Neural cell (in vitro differentiated cells): ENCODE results near the gene GTPBP6. TPM values are rescaled to one million over a fixed set of nuclear protein-coding genes. Genes with fewer than 3 reads are reported as not detected.

Experiments used
- H2AFZ ChIP-seq: fragments of 200-600, 300-800 bp; sonication (generic), shearing (Covaris generic); 2 replicates; pipeline ENCODE4 v1.6.0; 2014; ENCODE audit warnings: low read depth, mild to moderate bottlenecking, antibody characterized with exemption, low read length, moderate library complexity
- H3F3A ChIP-seq: fragments of 200-600 bp; shearing (Covaris generic); 2 replicates; pipeline ENCODE4 v1.6.1; 2016; ENCODE audit warnings: mild to moderate bottlenecking, moderate library complexity, mixed read lengths, antibody characterized with exemption, low read length; ENCODE audit not compliant: insufficient read depth, poor library complexity, severe bottlenecking
- H3K27ac ChIP-seq: fragments of 200-600, 300-800 bp; sonication (generic), shearing (Covaris generic); 2 replicates; pipeline ENCODE4 v1.5.1; 2014; ENCODE audit warnings: mild to moderate bottlenecking, low read length, moderate library complexity
- H3K27me3 ChIP-seq: fragments of 300-800, 200-600 bp; sonication (generic), shearing (Covaris generic); 2 replicates; pipeline ENCODE4 v1.6.0; 2014; ENCODE audit warnings: mild to moderate bottlenecking, low read depth, low read length, moderate library complexity; ENCODE audit not compliant: insufficient read depth
- H3K36me3 ChIP-seq: fragments of 300-800, 200-600 bp; sonication (generic), shearing (Covaris generic); 2 replicates; pipeline ENCODE4 v1.5.1; 2014; ENCODE audit warnings: mild to moderate bottlenecking, antibody characterized with exemption, low read length, moderate library complexity; ENCODE audit not compliant: insufficient read depth
- H3K4me2 ChIP-seq: fragments of 300-800, 200-600 bp; sonication (generic), shearing (Covaris generic); 2 replicates; pipeline ENCODE4 v1.6.0; 2014; ENCODE audit warnings: mild to moderate bottlenecking, low read length
- H3K4me3 ChIP-seq: fragments of 300-800, 200-600 bp; sonication (generic), shearing (Covaris generic); 2 replicates; pipeline ENCODE4 v1.5.1; 2014; ENCODE audit warnings: mild to moderate bottlenecking, low read length, moderate library complexity
- H3K79me2 ChIP-seq: fragments of 200-600 bp; shearing (Covaris generic); replicated peaks from 2 replicates; pipeline ENCODE4 v1.6.0; 2014; ENCODE audit warnings: mild to moderate bottlenecking, low read length, moderate library complexity; ENCODE audit not compliant: insufficient read depth
- H3K9ac ChIP-seq: fragments of 300-800, 200-600 bp; sonication (generic), shearing (Covaris generic); 2 replicates; pipeline ENCODE4 v1.6.1; 2016; ENCODE audit warnings: mild to moderate bottlenecking, low read length, mixed read lengths
- H3K9me2 ChIP-seq: fragments of 200-600 bp; shearing (Covaris generic); 2 replicates; pipeline ENCODE4 v1.6.1; 2016; ENCODE audit warnings: mild to moderate bottlenecking, low read length, mixed read lengths; ENCODE audit not compliant: insufficient read depth
- H3K9me3 ChIP-seq: fragments of 200-600, 300-800 bp; sonication (generic), shearing (Covaris generic); 2 replicates; pipeline ENCODE4 v1.6.1; 2016; ENCODE audit warnings: mild to moderate bottlenecking, mixed run types, low read length, moderate library complexity, mixed read lengths
- H4K20me1 ChIP-seq: fragments of 200-600 bp; shearing (Covaris generic); 2 replicates; pipeline ENCODE4 v1.6.1; 2016; ENCODE audit warnings: mild to moderate bottlenecking, mixed run types; ENCODE audit not compliant: insufficient read depth
- CTCF ChIP-seq: fragments of 450-650 bp; IDR thresholded peaks from 2 replicates; pipeline ENCODE4 v1.5.1; 2014; ENCODE audit warnings: antibody characterized with exemption, mild to moderate bottlenecking, moderate library complexity; ENCODE audit not compliant: poor library complexity, severe bottlenecking
- EP300 ChIP-seq: fragments of 450-650 bp; conservative IDR thresholded peaks from 2 replicates; pipeline ENCODE4 v1.6.1; 2014; ENCODE audit warnings: antibody characterized with exemption, mild to moderate bottlenecking, moderate library complexity; ENCODE audit not compliant: poor library complexity, severe bottlenecking
- POLR2AphosphoS5 ChIP-seq: IDR thresholded peaks from 2 replicates; pipeline ENCODE4 v1.6.1; 2012
- RAD21 ChIP-seq: fragments of 450-650 bp; conservative IDR thresholded peaks from 2 replicates; pipeline ENCODE4 v1.6.1; 2014; ENCODE audit warnings: antibody characterized with exemption, mild to moderate bottlenecking, moderate library complexity
- REST ChIP-seq: IDR thresholded peaks from 2 replicates; pipeline ENCODE4 v1.6.1; 2012; ENCODE audit warnings: borderline replicate concordance
- SMC3 ChIP-seq: fragments of 450-650 bp; conservative IDR thresholded peaks from 2 replicates; pipeline ENCODE4 v1.6.1; 2014; ENCODE audit warnings: antibody characterized with exemption, mild to moderate bottlenecking, moderate library complexity; ENCODE audit not compliant: poor library complexity
- TAF1 ChIP-seq: IDR thresholded peaks from 2 replicates; pipeline ENCODE4 v1.6.1; 2012; ENCODE audit warnings: low read depth
- polyA plus RNA-seq: library from polyadenylated mRNA; depleted of rRNA; stranded (reverse); fragments of >200 nt; gene quantifications from 2 replicates; pipeline ENCODE4 v1.2.3, GENCODE V29; 2014

The GTPBP6 gene
- polyA plus RNA-seq, 1 donor from 2014 or later: 23.6 TPM

DNA sequence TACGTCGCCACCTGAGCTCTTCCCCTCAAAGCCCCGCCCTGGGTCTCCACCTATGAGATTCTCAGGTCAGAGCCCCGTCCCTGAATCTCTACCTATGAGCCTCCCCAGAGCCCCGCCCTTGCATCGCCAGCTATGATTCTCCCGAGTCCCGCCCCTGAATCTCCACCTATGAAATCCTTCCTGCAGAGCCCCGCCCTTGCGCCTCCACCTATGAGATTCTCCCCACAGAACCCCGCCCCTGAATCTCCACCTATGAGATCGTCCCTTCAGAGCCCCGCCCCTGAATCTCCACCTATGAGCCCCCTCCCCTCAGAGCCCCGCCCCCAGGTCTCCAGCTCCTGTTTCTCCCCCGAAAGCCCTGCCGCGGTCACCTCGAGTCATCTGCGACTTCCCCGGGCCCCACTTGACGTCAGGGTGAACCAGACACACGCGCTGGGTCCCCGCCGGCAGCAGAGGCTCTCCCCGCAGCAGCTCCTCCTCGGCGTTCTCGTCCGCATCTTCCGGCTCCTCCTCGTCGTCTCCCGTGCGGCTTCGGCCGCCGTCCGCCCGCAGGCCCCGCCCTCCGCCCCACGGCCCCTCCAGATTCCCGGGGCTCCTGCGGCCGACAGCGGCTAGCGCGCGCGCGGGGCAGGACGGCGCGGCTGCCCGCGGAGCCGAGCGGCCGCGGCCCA, 393 bp downstream of the GTPBP6 start:
- peak overlapping the region; percentile 73 for H2AFZ ChIP-seq
- no peaks in the 10 kb centered on the region for H3F3A ChIP-seq
- no peaks in the 10 kb centered on the region for H4K20me1 ChIP-seq
- H3K9me3 ChIP-seq: no peaks in the 10 kb centered on the region
- peak overlapping the region; percentile 84 for H3K27ac ChIP-seq
- H3K36me3 ChIP-seq: no peaks in the 10 kb centered on the region
- TF ChIP-seq TAF1 (peak; percentile 65), EP300 (peak; percentile 55), SMC3 (peak; percentile 11), RAD21 (no peak), POLR2AphosphoS5 (peak; percentile 75)
- H3K9me2 ChIP-seq: no peaks in the 10 kb centered on the region
- no peaks in the 10 kb centered on the region for H3K27me3 ChIP-seq
- H3K9ac ChIP-seq: peak overlapping the region; percentile 88
- H3K4me3 ChIP-seq: peak overlapping the region; percentile 94
- H3K4me2 ChIP-seq: no peak overlapping the region
- peaks cover 8% of the 10 kb centered on the region for H3K79me2 ChIP-seq

DNA sequence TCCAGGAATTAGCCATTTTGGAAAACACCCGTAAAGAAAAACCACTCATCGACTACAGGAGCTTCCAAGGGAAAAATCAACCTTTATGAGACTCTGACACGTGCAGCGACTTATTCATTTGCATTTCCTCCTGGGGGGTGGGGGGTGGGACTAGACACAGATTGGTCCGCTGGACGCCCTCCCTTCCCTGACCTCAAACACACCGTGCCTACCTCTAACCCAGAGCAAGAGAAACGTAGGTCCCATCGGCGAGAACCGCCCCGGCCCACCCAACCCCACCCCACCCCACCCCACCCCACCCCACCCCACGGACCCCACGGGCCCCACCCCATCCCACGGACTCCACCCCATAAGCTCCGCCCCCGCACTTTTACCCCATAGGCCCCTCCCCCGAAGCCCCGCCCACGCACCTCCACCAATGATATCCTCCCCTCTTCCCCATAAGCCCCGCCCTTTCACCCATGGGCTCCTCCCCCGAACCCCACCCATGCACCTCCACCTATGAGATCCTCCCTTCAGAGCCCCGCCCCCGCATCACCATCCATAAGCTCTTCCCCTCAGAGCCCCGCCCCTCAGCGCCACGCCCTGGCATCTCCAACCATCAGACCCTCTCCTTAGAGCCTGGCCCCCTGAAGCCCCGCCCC, 1.1 kb downstream of the GTPBP6 start:
- Histone ChIP-seq H3K9me3 (no peaks in the 10 kb centered on the region), H3K36me3 (no peaks in the 10 kb centered on the region), H3F3A (no peaks in the 10 kb centered on the region), H3K27me3 (no peaks in the 10 kb centered on the region), H3K4me3 (peak overlapping the region; percentile 94), H3K27ac (peak overlapping the region; percentile 61), H3K4me2 (no peak overlapping the region), H3K9ac (peak overlapping the region; percentile 37), H3K79me2 (peaks cover 8% of the 10 kb centered on the region), H4K20me1 (no peaks in the 10 kb centered on the region), H3K9me2 (no peaks in the 10 kb centered on the region), H2AFZ (peak overlapping the region; percentile 10)
- TF ChIP-seq EP300 (no peak), REST (no peak), POLR2AphosphoS5 (no peak), CTCF (no peak), RAD21 (no peak), TAF1 (no peak), SMC3 (no peak)
